ENCODE measurements around the gene P2RY10.
"Not testable (repeated sequence)": the region's sequence is repeated elsewhere in the genome, so short reads cannot be mapped to it uniquely, and the experiment has no call there.

The P2RY10 gene, protein sequence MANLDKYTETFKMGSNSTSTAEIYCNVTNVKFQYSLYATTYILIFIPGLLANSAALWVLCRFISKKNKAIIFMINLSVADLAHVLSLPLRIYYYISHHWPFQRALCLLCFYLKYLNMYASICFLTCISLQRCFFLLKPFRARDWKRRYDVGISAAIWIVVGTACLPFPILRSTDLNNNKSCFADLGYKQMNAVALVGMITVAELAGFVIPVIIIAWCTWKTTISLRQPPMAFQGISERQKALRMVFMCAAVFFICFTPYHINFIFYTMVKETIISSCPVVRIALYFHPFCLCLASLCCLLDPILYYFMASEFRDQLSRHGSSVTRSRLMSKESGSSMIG

GRCh38 chrX:78945186-78945912 is at the start of gene P2RY10:
P2RY10 (plus strand) TSS chrX:78945391; CDS start chrX:78960521, 15,130 bp downstream.
- DNase-seq = no peak

- no peak for DNase-seq
Observed at GRCh38 chrX:78922754-78923153, 22.4 kb upstream of the P2RY10 start.

- DNase-seq = no peak
Observed at GRCh38 chrX:78923198-78924015, 21.8 kb upstream of the P2RY10 start.

DNA sequence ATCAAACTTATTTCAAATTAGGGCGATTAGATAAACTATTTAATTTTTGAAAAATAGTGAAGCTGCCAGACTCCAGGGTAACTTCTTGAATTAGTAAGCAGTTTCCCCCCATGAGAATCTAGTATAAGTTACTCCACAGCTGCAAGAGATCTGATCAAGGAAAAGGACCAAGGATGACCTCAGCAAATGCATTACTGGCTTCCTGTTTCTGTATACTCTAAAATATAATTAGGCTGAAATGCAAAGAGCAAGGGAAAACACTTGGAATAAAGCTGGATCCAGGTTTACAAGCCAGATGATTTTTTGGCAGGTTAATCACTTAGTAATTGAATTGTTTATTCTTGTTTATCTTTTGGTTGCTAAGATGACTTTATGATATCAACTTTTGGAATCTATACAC is 13.4 kb upstream of the P2RY10 start:
- no peak for DNase-seq

GRCh38 chrX:78934866-78935265 is 10.3 kb upstream of the P2RY10 start:
- no peak for DNase-seq

GRCh38 chrX:78944351-78944750 is 840 bp upstream of the P2RY10 start:
- DNase-seq = no peak

DNA sequence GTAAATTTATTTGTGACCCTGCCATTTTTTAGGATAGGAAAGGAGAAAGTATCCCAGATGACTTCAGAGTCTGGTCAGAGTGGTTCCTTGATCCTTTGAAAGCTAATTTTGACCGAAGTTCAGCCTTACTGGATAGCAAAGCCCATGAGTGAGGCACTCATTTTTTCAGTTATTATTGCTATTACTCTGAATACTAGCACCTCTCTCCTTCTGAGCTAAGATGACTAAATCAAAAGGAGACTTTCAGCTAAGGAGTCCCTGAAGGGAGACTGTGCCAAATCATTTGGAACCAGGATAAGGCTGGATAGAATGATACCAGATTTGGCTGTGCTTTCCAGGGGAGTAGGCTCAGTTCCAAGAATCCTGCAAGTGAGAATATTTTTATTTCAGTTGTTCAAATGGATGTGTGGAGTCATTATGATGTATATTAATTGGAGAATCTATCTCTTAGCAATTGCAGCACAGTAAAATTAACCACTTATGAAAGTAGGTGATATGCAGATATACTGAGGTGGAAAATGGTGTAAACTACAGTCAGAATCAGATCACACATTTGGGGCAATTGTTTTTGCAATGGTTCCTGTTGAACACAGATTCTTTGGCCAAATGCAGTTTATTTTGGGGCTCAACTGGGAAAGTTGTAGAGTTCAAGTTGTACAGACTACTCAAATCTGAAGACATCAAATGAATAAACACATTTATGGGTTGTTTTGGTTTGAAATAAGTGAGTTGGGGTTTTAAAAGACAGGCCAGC is 1.2 kb downstream of the P2RY10 start:
- DNase-seq = no peak

- no peak for DNase-seq
Observed at GRCh38 chrX:78950009-78950835, 5.0 kb downstream of the P2RY10 start.

DNA sequence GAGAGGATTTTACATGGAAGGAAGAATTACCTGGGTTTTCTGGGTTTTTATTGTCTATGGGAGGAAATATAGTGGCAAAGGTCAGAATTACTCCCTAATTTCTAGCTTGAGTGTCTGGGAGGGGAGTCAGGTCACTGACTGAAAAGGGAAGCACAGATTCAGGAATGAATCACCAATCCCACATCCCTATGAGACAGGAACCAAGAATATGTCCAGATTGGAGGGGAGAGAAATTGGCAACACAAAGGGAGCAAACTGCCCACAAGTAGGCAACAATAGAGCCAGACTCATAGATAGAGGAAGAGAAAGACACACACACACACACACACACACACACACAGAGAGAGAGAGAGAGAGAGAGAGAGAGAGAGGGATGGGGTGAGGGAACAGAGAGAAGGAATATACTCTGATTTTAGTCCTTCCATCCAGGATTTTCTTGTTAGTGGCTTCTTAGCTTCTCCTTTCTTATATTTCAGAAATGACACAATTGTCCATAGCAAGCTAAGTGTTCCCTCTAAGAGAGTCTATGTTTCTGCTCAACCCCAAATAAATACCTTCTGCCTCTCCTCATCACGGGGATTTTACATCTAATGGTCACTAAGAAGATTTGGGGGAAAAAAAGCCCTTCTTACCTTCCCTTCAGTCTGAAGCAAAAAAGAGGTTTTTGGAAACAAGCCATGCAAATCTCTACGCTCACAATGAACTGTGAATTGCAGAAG is 12.0 kb downstream of the P2RY10 start:
- DNase-seq = no peak

DNA sequence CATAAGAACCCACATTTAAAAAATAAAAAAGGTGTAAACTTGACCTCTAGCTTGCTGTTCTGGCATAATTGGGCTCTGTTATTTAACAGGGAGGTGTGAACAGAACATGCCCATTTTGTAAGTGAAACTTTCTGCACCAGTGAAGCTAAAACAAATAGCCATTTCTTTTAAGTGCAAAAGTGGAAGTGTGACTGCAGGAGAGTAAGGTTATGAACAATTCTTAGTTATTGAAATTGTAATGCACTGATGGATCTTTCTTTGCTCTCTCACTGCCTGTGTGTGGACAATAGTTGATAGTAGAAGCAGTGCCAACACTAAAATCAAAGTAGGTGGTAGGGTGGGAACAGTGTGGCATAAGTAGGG is 12.6 kb downstream of the P2RY10 start:
- no peak for DNase-seq

DNA sequence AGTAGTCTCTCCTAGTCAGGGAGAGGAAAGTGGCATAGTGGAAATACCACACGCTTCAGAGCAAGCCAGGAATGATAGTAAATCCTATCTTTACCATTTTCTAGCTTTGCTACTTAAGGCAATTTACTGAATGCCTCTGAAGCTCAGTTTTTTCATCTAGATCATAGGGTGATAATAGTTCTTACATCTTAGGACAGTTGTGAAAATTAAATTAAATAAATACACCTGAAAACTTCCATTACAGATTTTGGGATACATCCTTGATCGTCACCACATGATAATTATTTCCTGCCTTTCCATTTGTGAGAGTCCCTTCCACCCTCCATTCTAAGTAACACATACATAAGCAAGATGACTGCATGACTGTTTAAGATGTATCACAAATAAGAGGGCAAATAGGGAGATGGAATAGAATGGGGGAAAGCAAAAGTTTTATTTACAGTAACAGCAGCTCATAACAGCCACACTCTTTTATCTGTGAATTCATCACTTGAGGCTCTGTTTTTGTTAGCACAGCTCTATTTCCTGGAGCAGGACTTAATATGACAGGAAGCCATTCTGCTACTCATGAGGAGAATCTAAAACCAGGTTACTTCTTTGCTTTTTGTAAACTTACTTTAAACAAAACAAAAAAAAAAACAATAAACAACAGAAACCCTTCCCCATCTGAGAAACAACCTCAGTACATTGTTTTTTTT is 13.4 kb downstream of the P2RY10 start:
- DNase-seq = no peak

DNA sequence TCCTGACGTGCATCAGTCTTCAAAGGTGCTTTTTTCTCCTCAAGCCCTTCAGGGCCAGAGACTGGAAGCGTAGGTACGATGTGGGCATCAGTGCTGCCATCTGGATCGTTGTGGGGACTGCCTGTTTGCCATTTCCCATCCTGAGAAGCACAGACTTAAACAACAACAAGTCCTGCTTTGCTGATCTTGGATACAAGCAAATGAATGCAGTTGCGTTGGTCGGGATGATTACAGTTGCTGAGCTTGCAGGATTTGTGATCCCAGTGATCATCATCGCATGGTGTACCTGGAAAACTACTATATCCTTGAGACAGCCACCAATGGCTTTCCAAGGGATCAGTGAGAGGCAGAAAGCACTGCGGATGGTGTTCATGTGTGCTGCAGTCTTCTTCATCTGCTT is 15.7 kb downstream of the P2RY10 start:
- DNase-seq = no peak

- DNase-seq = no peak
Observed at GRCh38 chrX:78964598-78964997, 19.4 kb downstream of the P2RY10 start.

DNA sequence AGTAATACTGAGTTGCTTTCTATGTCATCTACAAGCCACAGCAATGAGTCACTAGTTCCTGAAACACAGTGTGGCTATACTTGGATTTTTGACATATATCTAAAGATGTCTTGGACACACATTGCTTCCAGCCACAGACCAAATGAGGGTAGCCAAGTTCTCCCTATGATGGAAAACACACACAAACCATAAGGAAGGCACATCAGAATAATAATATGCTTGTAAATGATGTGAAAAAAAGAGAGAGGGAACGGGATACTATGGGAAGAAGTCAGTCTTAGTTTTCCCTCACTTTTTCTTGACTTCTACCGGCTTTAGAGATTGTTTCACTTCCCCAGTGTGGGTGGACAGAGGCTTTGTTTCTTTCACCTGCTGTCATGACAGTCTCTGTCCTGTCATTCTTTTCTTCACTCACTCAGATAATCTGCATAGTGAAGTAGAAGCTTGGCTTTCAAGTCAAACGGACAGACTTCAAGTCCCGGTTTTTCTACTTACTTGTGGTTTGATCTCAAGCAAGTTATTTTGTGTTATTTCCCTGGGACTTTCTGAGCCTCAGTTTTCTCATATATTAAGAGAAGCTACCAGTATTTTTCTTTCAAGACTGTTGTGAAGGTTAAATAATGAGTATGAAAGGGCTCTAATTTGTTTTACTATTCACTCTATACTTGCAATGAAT is 34.7 kb downstream of the P2RY10 start:
- no peak for DNase-seq

DNA sequence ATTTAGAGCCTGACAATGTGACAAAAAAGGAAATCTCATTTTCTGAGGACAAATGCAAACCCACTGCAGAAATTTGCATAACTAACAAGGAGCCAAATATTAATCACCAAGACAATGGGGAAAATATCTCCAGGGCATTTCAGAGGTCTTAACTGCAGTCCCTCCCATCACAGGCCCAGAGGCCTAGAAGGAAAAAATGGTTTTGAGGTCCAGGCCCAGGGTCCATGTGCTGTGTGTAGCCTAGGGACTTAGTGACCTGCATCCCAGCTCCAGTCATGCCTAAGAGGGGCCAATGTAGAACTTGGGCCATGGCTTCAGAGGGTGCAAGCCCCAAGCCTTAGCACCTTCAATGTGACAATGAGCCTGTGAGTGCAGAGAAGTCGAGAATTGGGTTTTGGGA is 44.2 kb downstream of the P2RY10 start:
- no peak for DNase-seq

- DNase-seq = peak; percentile 7
Observed at GRCh38 chrX:78997870-78998558, 52.8 kb downstream of the P2RY10 start.

- DNase-seq = not testable (repeated sequence)
Observed at GRCh38 chrX:79007540-79007939, 62.3 kb downstream of the P2RY10 start.

Measured in activated CD4-positive, alpha-beta T cell treated with anti-CD3 and anti-CD28 coated beads for 1 hour (primary cell).